Measurements from ENCODE around the gene NHSL2.
"Not testable (repeated sequence)": the region's sequence is repeated elsewhere in the genome, so short reads cannot be mapped to it uniquely, and the experiment has no call there.

The NHSL2 gene

DNA sequence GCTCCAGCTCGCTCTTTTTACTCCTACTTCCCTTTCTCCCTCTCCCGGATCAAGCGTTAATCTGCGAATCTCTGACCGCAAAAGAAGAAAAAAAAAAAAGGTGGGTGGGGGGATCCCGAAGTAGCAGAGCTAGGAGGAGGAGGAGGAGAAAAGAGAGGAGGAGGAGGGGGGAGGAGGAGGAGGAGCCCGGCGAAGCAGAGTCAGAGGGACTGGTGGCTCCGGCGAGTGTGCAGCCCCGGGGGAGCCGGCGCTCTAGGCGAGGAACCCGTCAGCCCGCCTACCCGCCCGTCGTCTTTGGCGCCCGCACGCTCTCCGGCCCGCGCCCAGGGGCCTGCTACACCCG is at the start of gene NHSL2:
Gene NHSL2 (plus strand): TSS at position 203 of the 343 bp plus-strand sequence.
- DNase-seq, result no peak

DNA sequence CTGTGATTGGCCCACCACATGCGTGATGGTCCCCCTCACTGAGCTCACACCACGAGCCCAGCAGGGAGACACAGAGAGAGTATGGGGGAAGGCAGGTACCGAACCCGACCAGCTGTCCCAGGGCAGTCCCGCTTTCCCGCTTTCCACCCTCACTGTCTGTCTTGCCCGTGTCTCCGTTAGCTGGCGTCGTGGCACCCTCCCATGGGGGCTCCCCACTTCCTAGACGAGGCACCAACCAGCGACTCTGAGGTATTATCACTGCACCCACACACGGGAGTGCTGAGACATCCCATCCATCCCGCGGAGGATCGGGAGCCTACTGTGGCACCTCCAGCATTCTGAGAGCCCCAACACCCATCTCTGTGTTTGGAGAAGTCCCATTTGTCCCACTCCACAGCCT is 43.0 kb upstream of the NHSL2 start:
- no peak for DNase-seq

DNA sequence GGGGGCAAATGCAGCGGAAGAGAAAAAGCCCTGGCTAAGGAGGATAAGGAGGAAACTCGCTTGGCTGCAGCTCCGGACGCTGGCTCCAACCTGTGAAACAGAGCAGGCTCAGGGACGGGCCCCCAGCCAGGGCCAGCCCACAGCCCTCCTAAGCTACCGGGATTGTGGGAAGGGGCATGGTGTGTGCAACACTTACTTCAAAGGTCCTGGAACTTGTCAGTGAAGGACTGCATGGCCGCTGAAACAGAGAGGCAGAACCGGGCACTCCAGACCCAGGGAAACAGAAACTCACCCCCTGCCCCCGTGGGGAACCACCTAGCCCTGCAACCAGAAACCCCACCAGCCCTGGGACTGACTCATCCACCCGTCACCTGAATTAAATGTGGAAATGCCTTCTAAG is 41.1 kb upstream of the NHSL2 start:
- DNase-seq, result not testable (repeated sequence)

DNA sequence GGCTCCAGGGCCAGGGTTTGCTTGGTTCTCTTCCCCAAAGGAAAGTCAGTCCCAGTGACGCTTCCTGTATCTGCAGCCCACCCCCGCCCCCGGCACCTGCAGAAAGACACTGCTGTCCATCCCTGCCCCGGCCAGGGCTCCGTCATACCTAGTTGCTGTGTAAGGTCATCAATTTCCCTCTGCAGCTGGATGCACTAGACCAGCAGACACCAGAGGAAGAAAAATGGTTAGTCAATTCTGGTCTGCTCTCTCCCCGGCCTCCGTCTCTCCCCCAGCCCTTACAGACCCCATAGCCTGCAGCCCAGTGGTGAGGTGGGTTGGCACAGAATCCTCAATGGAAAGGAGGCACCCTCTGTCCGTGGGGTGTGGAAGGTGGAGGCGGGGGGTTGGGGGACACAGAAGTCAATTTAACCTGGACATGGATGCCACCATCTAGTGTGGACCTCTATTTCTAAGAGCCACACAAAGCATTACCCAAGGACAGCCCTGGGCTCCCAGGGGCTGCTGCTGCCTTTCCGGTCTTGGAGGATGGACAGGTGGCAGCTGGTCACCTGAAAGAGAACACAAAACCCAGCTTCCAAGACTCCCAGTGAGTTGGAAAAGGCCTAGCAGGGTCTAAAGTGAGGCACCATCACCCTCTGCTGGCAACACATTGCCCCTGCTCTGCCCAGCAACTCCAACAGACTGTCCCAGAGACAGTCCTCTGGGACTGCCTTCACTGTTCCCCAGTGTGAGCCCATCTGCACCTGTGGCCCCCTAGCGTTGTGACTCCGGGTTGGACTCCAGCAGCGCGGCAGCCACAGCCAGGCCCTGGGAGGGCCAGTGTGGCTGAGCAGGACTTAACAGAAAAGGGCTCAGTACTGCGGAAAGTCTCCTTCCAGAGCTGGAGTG is 40.2 kb upstream of the NHSL2 start:
- DNase-seq, result peak; percentile 8

DNA sequence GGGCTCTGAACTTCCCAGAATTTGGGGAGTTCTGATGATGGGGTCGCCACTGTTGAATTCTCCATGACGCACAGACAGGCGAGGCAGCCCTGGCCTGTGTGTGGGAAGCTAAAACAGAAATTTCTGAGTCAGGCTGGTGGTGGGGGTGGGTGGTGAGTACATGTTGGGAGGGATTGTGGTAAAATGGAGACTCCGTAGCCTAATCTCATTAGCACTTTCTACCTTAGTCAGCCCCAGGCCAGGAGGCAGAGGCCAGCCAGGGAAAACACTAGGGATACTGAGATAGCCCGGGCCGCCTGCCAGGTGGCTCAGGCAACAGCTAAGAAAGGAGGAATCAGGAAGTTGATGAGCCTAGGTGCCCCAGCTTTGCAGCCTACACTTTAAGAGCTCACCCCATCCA is 39.3 kb upstream of the NHSL2 start:
- no peak for DNase-seq

DNA sequence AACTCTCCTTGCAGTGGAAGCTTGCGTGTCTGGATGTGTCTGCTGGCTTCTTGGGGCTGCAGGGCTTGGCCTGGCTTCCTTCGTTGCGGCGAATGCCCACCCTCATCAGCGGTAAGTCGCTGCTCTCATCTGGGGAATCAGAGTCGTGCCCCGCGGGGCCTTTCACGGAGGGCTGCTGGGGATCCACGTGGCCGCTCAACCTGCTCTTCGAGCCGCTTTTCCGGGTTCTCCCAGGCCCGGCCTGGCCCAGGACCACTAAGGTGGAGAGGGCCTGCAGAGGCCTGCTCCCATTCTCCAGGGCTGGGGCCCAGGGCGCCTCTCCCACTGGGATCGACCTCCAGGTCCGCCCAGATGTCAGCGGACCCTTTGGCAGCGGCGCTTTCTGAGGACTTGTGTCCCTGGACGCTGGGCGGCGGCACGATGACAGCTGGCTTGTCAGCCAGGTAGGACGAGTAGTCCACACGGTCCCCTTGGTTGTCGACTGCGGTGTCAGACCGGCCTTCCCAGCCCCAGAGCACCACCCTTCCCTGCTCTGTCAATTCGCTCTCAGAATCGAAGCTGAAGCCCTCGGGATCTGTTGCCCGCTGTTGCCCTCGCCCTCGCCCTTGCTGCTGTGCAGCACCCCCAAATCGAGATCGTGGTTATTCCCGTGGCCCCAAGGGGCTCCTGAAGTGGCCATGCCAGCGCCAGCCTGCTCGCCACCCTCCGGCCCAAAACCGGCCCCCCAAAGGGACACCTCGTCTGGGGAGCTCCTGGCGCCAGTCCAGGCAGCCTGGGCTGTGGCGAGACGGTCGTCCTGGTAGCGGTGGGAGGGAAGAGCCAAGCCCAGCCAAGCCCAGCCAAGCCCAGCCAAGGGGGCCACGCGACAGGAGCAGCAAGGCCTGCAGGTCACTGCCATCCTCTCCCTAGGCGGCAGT is 37.8 kb upstream of the NHSL2 start:
- DNase-seq, result no peak

DNA sequence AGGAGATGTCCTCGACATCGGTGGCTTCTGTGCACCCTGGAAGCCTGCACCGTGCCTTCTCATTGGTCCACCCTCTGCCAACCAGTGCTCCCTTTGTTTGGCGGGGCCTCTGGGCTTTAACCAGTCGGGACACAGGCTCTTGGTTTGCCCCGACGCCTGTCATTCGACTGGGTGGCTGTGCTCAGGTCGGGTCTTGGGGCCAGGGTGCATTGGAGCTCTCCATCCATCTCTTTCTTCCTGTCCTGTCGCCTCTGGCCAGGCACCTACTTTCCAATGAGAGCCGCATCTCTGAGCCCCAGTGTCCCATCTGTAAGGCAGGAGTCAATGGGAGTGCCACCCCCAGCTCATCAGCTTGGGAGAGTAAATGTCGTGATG is 37.2 kb upstream of the NHSL2 start:
- DNase-seq, result no peak

DNA sequence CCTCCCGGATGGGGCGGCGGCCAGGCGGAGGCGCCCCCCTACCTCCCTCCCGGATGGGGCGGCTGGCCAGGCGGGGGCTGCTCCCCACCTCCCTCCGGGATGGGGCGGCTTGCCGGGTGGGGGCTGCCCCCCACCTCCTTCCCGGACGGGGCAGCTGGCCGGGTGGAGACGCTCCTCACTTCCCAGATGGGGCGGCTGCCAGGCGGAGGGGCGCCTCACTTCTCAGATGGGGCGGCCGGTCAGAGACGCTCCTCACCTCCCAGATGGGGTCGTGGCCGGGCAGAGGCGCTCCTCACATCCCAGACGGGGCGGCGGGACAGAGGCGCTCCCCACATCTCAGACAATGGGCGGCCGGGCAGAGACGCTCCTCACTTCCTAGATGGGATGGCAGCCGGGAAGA is 33.8 kb upstream of the NHSL2 start:
- DNase-seq, result not testable (repeated sequence)

DNA sequence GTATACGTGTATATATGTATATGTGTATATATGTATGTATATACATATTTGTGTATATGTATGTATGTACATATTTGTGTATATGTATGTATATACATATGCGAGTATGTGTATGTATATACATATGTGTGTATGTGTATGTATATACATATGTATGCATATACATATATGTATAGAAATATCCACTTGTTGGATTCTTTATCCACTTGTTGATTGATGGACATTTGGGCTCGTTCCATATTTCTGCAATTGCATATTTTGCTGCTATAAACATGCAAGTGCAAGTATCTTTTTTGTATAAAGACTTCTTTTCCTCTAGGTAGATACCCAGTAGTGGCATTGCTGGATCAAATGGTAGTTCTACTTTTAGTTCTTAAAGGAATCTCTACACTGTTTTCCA is 25.5 kb upstream of the NHSL2 start:
- DNase-seq, result no peak

DNA sequence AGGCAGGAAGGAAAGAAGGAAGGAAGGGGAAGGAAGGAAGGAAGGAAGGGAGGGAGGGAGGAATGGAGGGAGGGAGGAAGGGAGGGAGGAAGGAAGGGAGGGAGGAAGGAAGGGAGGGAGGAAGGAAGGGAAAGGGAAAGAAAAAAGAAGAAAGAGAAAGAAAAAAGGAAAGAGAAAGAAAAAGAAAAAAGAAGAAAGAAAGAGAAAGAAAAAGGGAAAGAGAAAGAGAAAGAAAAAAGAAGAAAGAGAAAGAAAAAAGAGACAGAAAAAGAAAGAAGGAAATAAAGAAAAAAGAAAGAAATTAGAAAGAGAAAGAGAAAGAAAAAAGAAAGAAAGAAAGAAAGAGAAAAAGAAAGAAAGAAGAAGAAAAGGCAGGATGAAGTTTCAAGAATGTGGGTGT is 15.0 kb upstream of the NHSL2 start:
- no peak for DNase-seq

DNA sequence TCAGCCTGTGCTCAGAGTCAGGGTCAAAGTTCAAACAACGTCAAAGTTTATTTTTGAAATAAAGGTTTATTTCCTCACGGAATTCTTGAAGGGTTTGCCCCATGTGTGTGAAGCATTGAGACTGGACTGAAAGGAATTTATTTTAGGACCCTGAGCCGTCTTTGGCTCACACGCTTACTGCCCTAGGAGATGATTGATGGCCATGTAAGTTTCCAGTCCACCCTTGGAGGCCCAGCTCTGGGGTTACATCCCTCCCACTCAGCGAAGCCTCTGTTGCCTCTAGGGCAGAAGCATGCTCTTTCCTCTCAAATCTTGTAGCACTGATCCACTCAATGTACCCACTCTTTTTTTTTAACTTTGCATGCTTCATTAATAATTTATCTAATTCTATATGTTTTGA is 4.5 kb upstream of the NHSL2 start:
- DNase-seq, result no peak

DNA sequence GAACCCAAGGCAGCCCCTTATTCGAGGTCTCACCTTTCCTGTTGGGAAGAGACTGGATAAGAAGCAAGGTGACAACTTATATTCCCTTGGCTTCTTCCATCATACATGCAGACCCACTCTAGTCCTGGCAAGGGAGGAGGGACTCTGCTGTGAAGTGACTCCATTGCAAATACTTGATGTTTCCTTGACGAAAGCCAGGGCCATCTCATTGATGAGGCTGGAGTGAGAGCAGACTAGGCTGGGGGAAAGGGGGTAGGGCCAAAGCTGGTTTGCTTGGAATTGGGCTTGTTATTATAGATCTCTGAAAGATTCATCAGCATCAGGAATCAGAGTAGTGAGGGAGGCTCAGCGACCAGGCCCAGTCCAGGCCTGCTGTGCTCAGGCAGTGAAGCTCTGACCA is 2.3 kb upstream of the NHSL2 start:
- DNase-seq, result no peak

DNA sequence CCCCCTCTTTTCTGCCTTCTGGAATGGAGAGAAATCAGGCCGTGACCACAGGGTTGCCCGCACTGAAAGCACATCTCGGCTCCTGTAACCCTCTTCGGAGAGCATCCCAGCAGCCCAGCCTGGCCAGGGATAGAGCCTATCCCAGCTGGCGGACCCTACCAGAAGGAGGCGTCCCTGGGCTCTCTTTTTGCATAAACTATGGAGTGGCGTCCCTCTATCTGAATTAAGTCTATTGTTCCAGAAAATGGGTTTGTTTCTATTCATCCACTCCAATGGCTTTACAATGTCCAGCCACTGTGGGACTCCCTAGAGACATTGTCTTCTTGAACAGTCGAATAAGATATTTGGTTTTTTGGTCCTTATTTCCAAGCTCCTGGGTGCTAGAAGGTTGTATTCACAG is 689 bp upstream of the NHSL2 start:
- DNase-seq, result peak; percentile 5

DNA sequence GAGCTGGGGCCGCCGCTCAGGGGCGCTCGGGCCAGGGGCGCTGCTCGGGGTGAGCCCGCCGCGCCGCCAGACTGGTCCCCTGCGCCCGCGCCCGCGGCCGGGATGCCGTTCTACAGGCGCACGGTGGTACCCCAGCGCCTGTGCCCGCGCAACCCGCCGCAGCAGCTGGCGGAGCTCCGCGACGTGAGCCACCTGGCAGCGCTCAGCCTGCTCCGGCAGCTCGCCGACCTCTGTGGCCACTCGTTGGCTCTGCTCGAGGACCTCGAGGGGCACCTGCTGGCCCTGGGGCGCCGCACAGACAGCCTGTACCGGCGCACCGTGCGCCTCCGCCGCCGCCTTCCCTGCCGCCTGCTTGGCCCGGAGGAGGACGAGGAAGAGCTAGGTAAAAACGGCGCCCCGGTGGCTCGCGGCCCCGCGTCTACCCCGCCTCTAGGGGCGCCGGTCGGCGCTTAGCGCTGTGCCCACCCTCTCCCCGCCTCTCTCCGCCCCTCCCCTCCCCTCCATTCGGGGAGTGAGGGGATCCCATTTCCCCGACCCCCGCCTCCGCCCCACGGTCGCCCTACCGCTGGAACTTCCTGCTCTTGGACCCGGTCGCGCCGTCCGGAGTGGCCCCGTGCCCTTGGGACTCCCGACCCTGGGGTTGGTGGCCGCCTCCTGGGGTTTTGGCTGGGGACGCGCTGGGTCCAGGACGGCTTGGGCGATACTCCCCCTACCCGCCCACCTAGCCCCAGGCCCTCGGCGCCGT is 513 bp downstream of the NHSL2 start:
- no peak for DNase-seq

DNA sequence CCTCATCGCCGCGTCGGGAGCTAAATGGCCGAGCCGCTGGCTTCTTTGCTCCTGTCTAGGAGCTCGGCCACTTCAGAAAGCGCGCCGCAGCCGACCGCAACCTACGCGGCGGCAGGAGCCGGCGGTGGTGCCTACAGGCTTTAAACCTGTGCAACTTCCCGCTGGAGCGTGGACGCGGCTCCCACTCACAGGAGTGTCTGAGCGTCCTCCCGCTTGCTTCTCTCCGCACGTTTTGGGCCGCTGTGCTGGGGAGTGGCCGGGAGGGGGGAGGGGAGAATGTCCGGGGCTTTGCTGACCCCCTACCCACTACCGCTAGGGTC is 1.0 kb downstream of the NHSL2 start:
- no peak for DNase-seq

DNA sequence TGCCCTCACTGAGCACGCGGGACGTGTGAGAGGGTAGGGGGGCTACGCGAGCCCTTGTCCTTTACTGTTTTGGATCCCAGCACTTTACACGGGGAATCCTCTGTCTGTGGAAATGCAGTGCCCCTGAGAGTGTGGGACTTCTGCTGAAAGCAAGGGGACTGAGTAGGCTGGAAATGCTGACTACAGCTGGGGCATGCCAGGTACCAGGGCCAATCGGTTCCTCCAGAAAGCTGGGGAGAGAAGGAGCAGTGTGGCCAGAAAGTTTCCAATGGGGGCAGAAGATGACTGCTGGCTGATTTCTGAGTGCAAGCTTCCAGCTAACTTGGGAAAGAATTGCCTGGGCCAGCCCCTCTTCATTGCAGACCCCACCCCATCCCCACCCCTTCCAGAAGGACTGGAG is 1.5 kb downstream of the NHSL2 start:
- no peak for DNase-seq

DNA sequence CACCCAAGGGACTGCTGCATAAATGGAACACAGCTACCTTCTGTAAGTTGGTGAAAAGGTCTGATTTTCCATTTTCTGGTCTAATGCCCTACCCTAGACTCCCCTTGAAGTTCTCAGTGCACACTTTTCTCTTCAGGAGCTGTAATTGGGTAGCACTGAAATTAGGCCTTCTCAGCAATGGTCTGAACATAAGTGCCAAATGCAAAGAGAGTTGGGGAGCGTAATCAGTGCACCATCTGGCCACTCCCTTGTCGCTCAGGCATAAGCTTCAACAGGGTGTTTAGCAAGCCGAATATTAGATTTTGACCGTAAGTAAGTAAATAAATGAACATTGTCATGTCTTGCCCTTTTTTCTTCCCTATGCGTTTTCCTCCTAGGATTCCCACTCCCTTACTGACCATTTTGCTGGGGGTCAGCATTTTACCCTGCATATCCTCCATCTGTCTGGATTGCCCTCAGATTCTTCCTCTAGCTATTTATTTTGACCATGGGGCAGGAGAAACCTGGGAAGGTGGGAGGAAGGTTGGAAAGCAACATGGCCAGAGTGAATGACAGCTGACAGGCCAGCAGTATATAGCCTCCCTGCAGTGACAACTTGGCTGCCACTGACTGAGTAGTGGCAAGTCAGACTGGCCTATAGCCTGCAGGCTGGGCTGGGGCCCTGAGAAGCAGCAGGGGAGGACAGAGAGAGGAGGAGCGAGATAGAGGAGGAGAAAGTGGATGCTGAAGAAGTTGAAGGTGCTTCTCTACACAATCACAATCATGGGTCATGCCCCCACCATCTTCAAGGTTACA is 2.7 kb downstream of the NHSL2 start:
- DNase-seq, result no peak

DNA sequence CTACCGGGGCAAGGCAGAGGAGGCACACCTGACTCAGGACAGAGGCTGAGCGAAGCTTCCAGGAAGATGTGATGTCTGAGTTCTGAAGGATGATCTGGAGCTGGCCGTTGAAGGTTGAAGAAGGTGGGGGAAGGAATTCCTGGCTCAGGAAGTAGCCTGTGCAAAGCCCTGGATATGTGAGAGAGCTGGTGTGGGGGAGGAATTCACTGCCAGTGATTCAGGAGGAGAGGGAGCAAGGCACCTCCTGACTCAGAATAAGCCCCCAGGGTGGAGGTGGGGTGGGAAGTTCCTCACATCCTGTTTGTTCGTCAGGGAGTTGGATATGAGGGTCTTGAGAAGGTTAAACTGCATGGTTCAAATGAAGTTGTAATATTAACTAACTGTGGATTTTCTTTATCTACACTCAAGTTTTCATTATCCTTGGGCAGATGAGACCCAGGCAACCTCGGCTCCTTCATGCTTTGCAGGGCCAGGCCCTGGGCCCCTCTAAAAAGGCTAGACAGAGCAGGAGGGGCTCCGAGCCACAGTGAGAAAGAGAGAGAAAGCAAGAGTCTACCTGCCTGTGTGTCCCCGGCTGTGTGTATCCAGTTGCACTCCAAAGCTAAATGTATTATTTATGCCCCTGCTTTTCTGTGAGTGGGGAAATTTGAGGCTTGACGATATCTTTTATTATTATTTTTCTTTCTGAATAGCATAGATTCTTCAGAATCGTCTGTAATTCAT is 7.1 kb downstream of the NHSL2 start:
- DNase-seq, result peak; percentile 7

DNA sequence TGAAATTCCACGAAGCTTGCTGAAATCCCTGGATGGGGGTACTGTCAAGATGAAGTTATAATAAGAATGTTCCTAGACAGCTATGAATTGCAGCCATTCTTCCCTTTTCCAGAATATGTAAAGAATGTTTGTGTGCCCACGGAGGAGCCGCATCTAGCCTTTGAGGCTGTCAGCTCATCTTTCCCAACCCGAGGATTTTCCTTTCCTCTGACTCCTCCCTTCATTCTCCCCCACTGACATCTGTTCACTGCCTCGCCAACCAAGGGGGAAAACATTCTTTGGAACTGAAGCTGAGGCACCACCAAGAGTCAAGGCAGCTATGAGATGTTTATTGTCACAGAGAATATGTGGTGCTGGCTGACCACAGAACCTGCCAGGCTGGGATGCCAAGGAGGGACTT is 8.8 kb downstream of the NHSL2 start:
- DNase-seq, result peak; percentile 15

DNA sequence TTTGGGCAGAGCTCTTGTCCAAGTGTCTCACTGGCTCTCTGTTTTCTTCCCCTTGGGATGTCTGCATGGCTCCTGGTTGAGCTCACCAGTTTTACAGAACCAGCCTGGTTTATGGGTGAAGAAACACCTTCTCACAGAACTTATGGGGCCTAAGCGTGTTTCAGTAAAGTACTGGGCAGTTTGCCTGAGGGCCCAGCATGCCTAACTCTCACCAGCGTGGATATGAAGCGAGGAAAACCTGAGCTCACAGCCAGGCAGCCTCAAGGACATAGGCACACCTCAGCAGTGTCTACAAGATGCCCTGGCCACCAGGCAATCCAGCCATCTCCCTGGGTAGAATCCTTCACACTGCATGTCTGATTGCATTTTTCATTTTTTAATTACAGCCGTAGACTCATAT is 9.2 kb downstream of the NHSL2 start:
- DNase-seq, result no peak

DNA sequence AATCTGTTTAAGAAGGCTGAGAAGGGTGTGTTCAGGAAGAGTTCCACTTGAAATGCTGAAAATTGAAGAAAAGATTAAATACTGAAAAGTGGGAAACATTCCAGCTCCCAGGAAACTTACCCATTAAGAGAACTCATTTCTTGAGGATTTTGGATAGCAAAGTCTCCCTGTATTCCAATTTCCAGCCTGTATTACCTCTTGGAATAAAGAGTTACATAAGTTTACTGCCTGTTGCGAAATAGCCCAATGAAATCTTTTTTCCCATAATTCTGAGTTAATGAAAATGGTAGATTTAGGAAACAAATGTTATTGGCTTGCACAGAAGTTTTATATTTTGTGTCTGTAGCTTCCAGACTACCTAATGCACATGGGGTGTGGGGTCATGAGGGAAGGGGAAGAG is 12.0 kb downstream of the NHSL2 start:
- no peak for DNase-seq

DNA sequence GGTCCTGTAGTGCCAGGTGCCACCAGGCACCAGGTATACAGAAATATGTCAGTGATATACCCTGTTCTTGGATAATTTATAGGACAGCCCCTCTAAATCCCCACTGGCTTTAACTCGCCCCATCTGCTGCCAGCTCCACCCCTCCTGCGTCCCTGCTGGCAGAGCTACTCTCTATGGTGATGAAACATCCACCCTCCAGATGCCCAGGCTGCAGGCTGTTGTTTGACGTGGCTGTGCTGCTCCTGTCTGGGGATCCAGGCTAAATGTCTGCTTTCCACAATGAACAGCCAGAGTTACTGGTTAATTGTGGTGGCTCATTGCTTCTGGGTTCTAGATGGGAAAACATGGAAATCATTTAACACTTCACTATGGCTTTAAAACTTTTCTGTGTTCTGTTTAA is 12.9 kb downstream of the NHSL2 start:
- no peak for DNase-seq
